Measurements from ENCODE around the gene RNF208. TPM values are rescaled to one million over a fixed set of nuclear protein-coding genes. Genes with fewer than 3 reads are reported as not detected.

Gene RNF208
- total RNA-seq, 1 donor = not detected

DNA sequence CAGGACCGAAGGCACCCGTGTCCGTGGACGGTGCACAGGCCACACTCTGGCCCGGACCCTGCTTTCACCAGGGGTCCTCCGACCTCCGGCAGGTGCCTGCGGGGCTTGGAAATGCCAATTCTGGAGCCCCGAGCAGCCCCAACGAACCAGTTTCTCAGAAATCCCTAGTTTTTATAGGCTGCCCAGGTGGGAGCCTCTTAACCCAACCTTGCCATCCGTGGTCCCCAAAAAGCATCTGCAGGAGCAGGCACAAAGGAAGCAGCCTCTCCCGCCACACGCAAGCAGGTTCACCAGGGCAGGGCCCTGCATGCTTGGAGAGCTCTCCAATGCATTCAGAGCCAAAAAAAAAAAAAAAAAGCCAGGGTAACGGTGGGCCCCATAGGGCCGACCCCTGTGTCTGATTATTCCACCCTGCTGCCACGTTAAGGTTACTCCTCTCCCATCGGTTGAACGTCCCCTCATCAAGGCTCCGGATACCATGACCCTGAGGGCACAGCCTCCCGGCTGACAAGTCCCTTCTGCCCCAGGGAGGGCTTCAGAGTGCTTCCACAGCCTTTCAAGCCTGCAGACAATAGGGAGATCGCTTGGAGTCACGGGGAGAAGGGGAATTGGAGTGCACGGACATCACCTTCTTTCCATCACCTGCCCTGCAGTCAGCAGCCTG is 20.7 kb downstream of the RNF208 start:
- H3K4me3 ChIP-seq (ENCODE audit: insufficient read depth, low read length) = peak overlapping the region; percentile 87
- H3K4me1 ChIP-seq (ENCODE audit: insufficient read depth, low read length) = peaks cover 39% of the 10 kb centered on the region
- H3K9me3 ChIP-seq (ENCODE audit: low read depth, low read length) = no peaks in the 10 kb centered on the region
- H3K36me3 ChIP-seq (ENCODE audit: insufficient read depth, low read length) = no peaks in the 10 kb centered on the region
- peaks cover 33% of the 10 kb centered on the region for H4K20me1 ChIP-seq (ENCODE audit: insufficient read depth, low read length)
- peak overlapping the region; percentile 86 for H3K4me2 ChIP-seq (ENCODE audit: insufficient read depth, low read length)
- TF ChIP-seq, protein P1, sequence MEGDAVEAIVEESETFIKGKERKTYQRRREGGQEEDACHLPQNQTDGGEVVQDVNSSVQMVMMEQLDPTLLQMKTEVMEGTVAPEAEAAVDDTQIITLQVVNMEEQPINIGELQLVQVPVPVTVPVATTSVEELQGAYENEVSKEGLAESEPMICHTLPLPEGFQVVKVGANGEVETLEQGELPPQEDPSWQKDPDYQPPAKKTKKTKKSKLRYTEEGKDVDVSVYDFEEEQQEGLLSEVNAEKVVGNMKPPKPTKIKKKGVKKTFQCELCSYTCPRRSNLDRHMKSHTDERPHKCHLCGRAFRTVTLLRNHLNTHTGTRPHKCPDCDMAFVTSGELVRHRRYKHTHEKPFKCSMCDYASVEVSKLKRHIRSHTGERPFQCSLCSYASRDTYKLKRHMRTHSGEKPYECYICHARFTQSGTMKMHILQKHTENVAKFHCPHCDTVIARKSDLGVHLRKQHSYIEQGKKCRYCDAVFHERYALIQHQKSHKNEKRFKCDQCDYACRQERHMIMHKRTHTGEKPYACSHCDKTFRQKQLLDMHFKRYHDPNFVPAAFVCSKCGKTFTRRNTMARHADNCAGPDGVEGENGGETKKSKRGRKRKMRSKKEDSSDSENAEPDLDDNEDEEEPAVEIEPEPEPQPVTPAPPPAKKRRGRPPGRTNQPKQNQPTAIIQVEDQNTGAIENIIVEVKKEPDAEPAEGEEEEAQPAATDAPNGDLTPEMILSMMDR (IDR thresholded peaks at IDR 0.05; ENCODE audit: extremely low read depth, low read depth, low read length) = no peak
- peaks cover 78% of the 10 kb centered on the region for H3K79me2 ChIP-seq (ENCODE audit: insufficient read depth, low read length)
- peak overlapping the region; percentile 78 for H2AFZ ChIP-seq (ENCODE audit: low read length)
- DNase-seq (ENCODE audit: insufficient read length, low spot score, missing footprints) = no peak
- peak overlapping the region; percentile 28 for H3K27ac ChIP-seq (ENCODE audit: low read depth, low read length)
- no peaks in the 10 kb centered on the region for H3K27me3 ChIP-seq (ENCODE audit: insufficient read depth, low read length)

DNA sequence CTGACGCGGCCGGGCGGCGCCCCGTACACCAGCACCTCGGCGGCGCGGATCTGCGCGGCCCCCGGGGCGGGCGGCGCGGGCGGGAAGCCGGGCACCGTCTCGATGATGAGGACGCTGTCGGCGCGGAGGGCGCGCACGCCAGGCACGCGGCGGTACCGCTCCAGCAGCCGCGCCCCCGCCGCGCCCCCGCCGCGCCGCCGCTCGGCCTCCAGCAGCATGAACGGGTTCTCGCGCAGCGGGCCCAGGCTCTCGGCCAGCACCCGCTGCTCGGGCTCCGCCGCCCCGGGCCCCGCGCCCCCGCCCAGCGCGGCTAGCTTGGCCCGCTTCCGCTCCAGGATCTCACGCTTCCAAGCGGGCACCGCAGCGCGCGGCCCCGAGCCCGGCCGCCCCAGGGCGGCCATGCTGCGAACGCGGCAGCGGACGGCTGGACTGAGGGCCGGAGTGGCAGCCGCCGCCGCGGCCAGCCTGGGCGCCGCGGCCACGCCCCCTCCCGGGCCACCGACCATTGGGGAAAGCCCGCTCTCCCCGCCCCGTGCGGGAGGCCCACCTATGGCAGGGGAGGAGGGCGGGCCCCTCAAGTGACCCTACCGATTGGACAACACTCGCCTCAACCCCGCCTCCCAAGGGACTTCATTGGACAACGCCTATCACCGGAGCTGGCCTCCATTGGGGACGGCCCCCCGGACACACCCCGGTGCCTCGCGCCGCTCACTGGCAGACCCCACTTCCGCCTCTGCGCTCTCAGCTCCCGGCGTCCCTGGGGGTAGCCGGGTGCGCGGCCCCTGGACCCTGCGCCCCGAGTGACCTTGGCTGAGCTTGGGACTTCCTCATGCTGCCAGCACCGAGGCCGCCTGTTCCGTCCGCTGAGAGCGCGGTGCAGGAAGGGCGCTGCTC is 21.5 kb downstream of the RNF208 start, which contains the start of gene TPRN:
Gene TPRN, minus strand, starts transcription at position 431 of the 894 bp plus-strand sequence. Its CDS starts 30 bp downstream, at position 401.
- Histone ChIP-seq H3K79me2 (ENCODE audit: insufficient read depth, low read length) (peaks cover 76% of the 10 kb centered on the region), H3K27ac (ENCODE audit: low read depth, low read length) (peak within 1 kb of the TSS; percentile 28), H3K9me3 (ENCODE audit: low read depth, low read length) (no peaks in the 10 kb centered on the region), H3K4me2 (ENCODE audit: insufficient read depth, low read length) (peak within 1 kb of the TSS; percentile 86), H3K4me1 (ENCODE audit: insufficient read depth, low read length) (peaks cover 34% of the 10 kb centered on the region), H3K4me3 (ENCODE audit: insufficient read depth, low read length) (peak within 1 kb of the TSS; percentile 87), H2AFZ (ENCODE audit: low read length) (peak within 1 kb of the TSS; percentile 78), H4K20me1 (ENCODE audit: insufficient read depth, low read length) (peaks cover 33% of the 10 kb centered on the region), H3K27me3 (ENCODE audit: insufficient read depth, low read length) (no peaks in the 10 kb centered on the region), H3K36me3 (ENCODE audit: insufficient read depth, low read length) (no peaks in the 10 kb centered on the region)
- DNase-seq (ENCODE audit: insufficient read length, low spot score, missing footprints) = peak; percentile 100
- TF ChIP-seq, protein P1 (IDR thresholded peaks at IDR 0.05; ENCODE audit: extremely low read depth, low read depth, low read length) = no peak

DNA sequence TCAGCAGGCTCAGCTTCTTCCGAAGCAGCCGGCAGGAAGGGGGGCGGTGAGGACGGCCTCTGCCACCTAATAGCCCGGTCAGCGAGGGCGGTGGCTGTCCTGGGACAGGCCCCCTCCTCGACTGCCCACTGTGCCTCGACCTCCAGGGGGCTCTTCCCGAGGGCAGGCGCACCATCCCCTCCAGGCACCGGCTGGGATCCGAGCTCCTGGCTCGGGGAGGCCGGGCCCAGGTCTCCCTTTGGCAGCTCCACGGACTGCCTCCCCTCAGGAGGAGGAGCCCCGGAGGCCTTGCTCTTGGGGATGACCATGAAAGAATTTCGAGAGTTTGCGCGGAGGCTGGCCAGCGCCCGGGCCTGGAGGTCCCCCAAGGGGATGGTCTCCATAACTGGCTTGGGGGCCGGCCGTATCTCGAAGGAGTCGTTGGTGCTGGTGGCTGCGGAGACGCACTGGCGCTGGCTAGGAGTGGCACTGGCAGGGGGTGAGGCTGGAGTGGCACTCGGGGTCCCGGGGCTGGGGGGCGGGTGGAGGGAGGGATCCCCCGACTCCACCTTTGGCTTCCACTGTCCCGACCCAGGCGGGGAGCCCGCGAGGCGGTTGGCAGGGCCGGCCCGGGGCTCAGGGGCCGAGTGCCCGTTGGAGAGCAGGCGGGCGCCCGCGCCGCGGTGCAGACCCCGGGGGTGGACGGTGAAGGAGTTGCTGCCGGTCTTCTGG is 22.5 kb downstream of the RNF208 start:
- H4K20me1 ChIP-seq (ENCODE audit: insufficient read depth, low read length) = peaks cover 28% of the 10 kb centered on the region
- H2AFZ ChIP-seq (ENCODE audit: low read length) = peak overlapping the region; percentile 22
- peak; percentile 95 for DNase-seq (ENCODE audit: insufficient read length, low spot score, missing footprints)
- peak overlapping the region; percentile 76 for H3K4me2 ChIP-seq (ENCODE audit: insufficient read depth, low read length)
- TF ChIP-seq, protein P1 (IDR thresholded peaks at IDR 0.05; ENCODE audit: extremely low read depth, low read depth, low read length) = no peak
- peak overlapping the region; percentile 70 for H3K4me3 ChIP-seq (ENCODE audit: insufficient read depth, low read length)
- no peaks in the 10 kb centered on the region for H3K27me3 ChIP-seq (ENCODE audit: insufficient read depth, low read length)
- peaks cover 30% of the 10 kb centered on the region for H3K4me1 ChIP-seq (ENCODE audit: insufficient read depth, low read length)
- H3K36me3 ChIP-seq (ENCODE audit: insufficient read depth, low read length) = no peaks in the 10 kb centered on the region
- H3K9me3 ChIP-seq (ENCODE audit: low read depth, low read length) = no peaks in the 10 kb centered on the region
- peaks cover 78% of the 10 kb centered on the region for H3K79me2 ChIP-seq (ENCODE audit: insufficient read depth, low read length)
- no peak overlapping the region for H3K27ac ChIP-seq (ENCODE audit: low read depth, low read length)
